Activated CD8-positive, alpha-beta T cell treated with anti-CD3 and anti-CD28 coated beads for 36 hours (primary cell): ENCODE measurements around the gene FHAD1. TPM values are rescaled to one million over a fixed set of nuclear protein-coding genes. Genes with fewer than 3 reads are reported as not detected.

Source experiments
- ATAC-seq: fragments of 200-7000 bp; cut with Tn5 transposase; one replicate; pipeline ENCODE4 v1.10.0; 2021; ENCODE audit warnings: mild to moderate bottlenecking, moderate library complexity
- CTCF ChIA-PET: fragments of 350-600 bp; sonication (Branson Sonifier 250); formaldehyde crosslinking; loops from one replicate; lab custom pipeline; 2021; ENCODE audit warnings: antibody characterized with exemption; lab: Charles Lee
- POLR2A ChIA-PET: fragments of 350-600 bp; sonication (Branson Sonifier 250); formaldehyde crosslinking; loops from one replicate; lab custom pipeline; 2021; ENCODE audit warnings: antibody characterized with exemption; lab: Charles Lee
- DNase-seq: peaks from one replicate; pipeline ENCODE4 v3.0.0-alpha.2; 2020
- H3K27ac Mint-ChIP-seq: one replicate; pipeline ENCODE4 v1.8.0; 2021; ENCODE audit warnings: mild to moderate bottlenecking, mixed read lengths
- H3K27me3 Mint-ChIP-seq: one replicate; pipeline ENCODE4 v1.8.0; 2021; ENCODE audit warnings: mixed read lengths
- H3K36me3 Mint-ChIP-seq: one replicate; pipeline ENCODE4 v1.8.0; 2021; ENCODE audit warnings: low read depth, mixed read lengths
- H3K4me1 Mint-ChIP-seq: one replicate; pipeline ENCODE4 v1.8.0; 2021; ENCODE audit warnings: low read depth, mixed read lengths
- H3K4me3 Mint-ChIP-seq: one replicate; pipeline ENCODE4 v1.8.0; 2021; ENCODE audit warnings: mild to moderate bottlenecking, moderate library complexity, mixed read lengths
- H3K9me3 Mint-ChIP-seq: one replicate; pipeline ENCODE4 v1.8.0; 2021; ENCODE audit warnings: mixed read lengths
- CTCF ChIP-seq: fragments of 200-600 bp; IDR thresholded peaks from one replicate; pipeline ENCODE4 v1.8.0; 2022; ENCODE audit warnings: antibody characterized with exemption, mild to moderate bottlenecking
- intact Hi-C: fragments of 100-400 bp; cut with micrococcal nuclease; formaldehyde crosslinking; loops from one replicate; pipeline ENCODE4 v1.10.0; 2022
- total RNA-seq, 2 experiments: library from RNA; stranded (reverse); gene quantifications; one replicate each; pipeline ENCODE4 v1.2.3, GENCODE V29; 2021

Gene FHAD1
- total RNA-seq, 2 experiments from 2014 or later = 0.07 to 0.16 TPM

- intact Hi-C loops = no loop called here
- peaks cover 8% of the 10 kb centered on the region for H3K4me1 Mint-ChIP-seq
- H3K27ac Mint-ChIP-seq = no peak overlapping the region
- H3K9me3 Mint-ChIP-seq = no peaks in the 10 kb centered on the region
- no peak overlapping the region for H3K4me3 Mint-ChIP-seq
- no peak for TF ChIP-seq CTCF
- DNase-seq (no peak), ATAC-seq (no peak)
- no peaks in the 10 kb centered on the region for H3K36me3 Mint-ChIP-seq
- POLR2A ChIA-PET = no interaction called here
- CTCF ChIA-PET = no interaction called here
- peaks cover 7% of the 10 kb centered on the region for H3K27me3 Mint-ChIP-seq
These were observed 90.8 kb downstream of the FHAD1 start for GRCh38 chr1:15337656-15338402.

- Mint-ChIP-seq H3K27ac (no peak overlapping the region), H3K4me1 (peaks cover 16% of the 10 kb centered on the region), H3K4me3 (no peak overlapping the region), H3K36me3 (no peaks in the 10 kb centered on the region), H3K27me3 (peaks cover 19% of the 10 kb centered on the region), H3K9me3 (no peaks in the 10 kb centered on the region)
- ChIA-PET CTCF (interaction anchor here (1.1 to 1.2 kb wide), 3 partner anchors 16 to 91 kb away, joined by 3 to 4 read pairs (median 3); no protein-coding TSS in a partner anchor), POLR2A (no interaction called here)
- ATAC-seq = no peak
- no peak for TF ChIP-seq CTCF
- intact Hi-C loops = no loop called here
- no peak for DNase-seq
These were observed 92.5 kb downstream of the FHAD1 start for GRCh38 chr1:15339570-15339969.

- no peaks in the 10 kb centered on the region for H3K36me3 Mint-ChIP-seq
- ATAC-seq (no peak), DNase-seq (no peak)
- TF ChIP-seq CTCF = no peak
- ChIA-PET POLR2A (interaction anchor here (0.9 to 1.8 kb wide), 2 partner anchors 18 to 82 kb away, joined by 3 to 5 read pairs; no protein-coding TSS in a partner anchor), CTCF (interaction anchor here (1.1 to 2.6 kb wide), 4 partner anchors 18 to 91 kb away, joined by 3 to 17 read pairs (median 4); no protein-coding TSS in a partner anchor)
- peaks cover 31% of the 10 kb centered on the region for H3K4me1 Mint-ChIP-seq
- no peaks in the 10 kb centered on the region for H3K9me3 Mint-ChIP-seq
- H3K4me3 Mint-ChIP-seq = no peak overlapping the region
- intact Hi-C loops = no loop called here
- no peak overlapping the region for H3K27ac Mint-ChIP-seq
- H3K27me3 Mint-ChIP-seq = peaks cover 26% of the 10 kb centered on the region
These were observed 94.2 kb downstream of the FHAD1 start for GRCh38 chr1:15341228-15341627.

GRCh38 chr1:15341634-15342407 is 94.8 kb downstream of the FHAD1 start:
- Mint-ChIP-seq H3K27ac (peak overlapping the region; percentile 43), H3K4me3 (no peak overlapping the region), H3K4me1 (peaks cover 37% of the 10 kb centered on the region), H3K27me3 (peaks cover 26% of the 10 kb centered on the region), H3K36me3 (no peaks in the 10 kb centered on the region), H3K9me3 (no peaks in the 10 kb centered on the region)
- intact Hi-C loops = no loop called here
- no peak for TF ChIP-seq CTCF
- DNase-seq (no peak), ATAC-seq (peak; percentile 35)
- ChIA-PET CTCF (interaction anchor here (1.1 to 2.6 kb wide), 4 partner anchors 18 to 90 kb away, joined by 3 to 17 read pairs (median 4); no protein-coding TSS in a partner anchor), POLR2A (interaction anchor here (0.5 to 1.8 kb wide), 4 partner anchors 18 to 83 kb away, joined by 3 to 5 read pairs (median 4); no protein-coding TSS in a partner anchor)
